GM18505 (cell line): ENCODE measurements around the gene CNTN6.

Experiments used
- ATAC-seq: cut with Tn5 transposase; IDR thresholded peaks from one replicate; pipeline ENCODE4 v1.9.1; 2021; ENCODE audit not compliant: unreplicated experiment
- POLR2A ChIP-seq: IDR thresholded peaks from 4 replicates; pipeline ENCODE4 v1.6.1; 2011; ENCODE audit warnings: borderline replicate concordance; ENCODE audit not compliant: insufficient read depth, insufficient read length; ENCODE audit errors: extremely low read depth

The CNTN6 gene

GRCh38 chr3:1200371-1200770 is 107.5 kb downstream of the CNTN6 start:
- ATAC-seq: no peak

GRCh38 chr3:1207904-1208303 is 115.1 kb downstream of the CNTN6 start:
- no peak for ATAC-seq
- no peak for TF ChIP-seq POLR2A

More at GRCh38 chr3:1200371-1200770, 107.5 kb downstream of the CNTN6 start:
- no peak for TF ChIP-seq POLR2A

DNA sequence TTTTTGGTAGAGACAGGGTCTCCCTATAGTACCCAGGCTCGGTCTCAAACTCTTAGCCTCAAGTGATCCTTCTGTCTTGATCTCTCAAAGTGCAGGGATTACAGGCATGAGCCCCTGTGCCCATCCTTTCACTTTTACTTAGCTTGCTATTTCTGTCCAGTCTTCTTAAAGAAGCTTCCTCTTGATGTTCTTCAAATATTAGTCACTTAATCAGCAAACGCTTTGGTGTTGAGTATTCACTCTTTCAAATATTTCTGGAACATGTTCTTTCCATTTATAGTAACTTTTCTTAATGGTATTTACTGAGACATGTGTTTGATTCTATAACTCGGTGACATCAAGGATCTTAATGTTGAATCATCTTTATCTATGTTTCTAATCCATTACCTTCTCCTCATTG is 122.1 kb downstream of the CNTN6 start:
- ATAC-seq: no peak
- no peak for TF ChIP-seq POLR2A

- TF ChIP-seq POLR2A: no peak
- ATAC-seq: no peak
These were observed 124.0 kb downstream of the CNTN6 start for GRCh38 chr3:1216856-1217255.

GRCh38 chr3:1227111-1227510 is 134.3 kb downstream of the CNTN6 start:
- no peak for TF ChIP-seq POLR2A
- no peak for ATAC-seq

- no peak for ATAC-seq
- TF ChIP-seq POLR2A: no peak
These were observed 135.5 kb downstream of the CNTN6 start for GRCh38 chr3:1228289-1228688.

DNA sequence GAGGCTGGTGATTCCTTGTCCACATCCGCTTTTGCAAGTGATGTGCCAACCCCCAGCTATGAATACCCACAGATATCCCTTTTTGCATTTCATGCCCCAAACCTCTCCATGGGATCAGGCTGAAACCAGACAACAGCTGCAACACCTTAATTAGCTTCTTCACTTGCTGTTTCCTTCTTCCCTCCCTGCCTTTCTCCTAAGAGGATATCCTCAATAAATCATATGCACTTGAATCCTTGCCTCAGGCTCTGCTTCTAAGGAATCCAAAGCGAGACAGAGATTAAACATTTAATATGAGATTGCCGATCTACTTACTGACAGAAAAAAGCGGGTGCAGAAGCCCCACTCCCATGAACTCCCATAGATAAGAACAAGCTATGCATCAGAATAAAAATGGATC is 138.1 kb downstream of the CNTN6 start:
- ATAC-seq: no peak
- TF ChIP-seq POLR2A: no peak

GRCh38 chr3:1232276-1232675 is 139.5 kb downstream of the CNTN6 start:
- TF ChIP-seq POLR2A: no peak
- no peak for ATAC-seq

DNA sequence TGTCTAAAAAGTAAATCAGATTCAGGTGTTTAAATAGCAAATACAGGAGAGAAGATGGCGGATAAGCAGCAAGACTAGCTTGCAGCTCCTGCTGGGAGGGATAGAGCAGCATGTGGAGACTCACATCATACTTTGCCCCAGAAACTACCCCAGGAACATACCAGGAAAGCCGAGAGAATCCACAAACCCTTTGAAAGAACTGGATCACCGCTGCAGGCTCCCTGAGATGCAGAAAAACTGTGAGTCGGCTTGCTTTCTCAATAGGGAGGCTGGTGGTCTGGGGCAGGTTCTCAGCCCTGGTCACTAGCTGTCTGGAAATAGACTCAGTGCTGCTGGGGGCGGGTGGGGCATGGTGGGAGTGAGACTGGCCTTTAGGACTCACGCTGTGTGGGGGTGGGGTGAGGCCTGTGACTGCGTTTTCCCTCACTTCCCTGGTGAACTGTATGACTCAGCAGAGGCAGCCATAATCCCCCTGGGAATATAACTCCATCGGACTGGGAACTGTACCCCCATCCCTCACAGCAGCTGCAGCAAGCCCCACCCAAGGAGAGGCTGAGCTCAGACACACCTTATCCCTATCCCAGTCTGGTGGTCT is 142.8 kb downstream of the CNTN6 start:
- no peak for TF ChIP-seq POLR2A
- no peak for ATAC-seq

GRCh38 chr3:1251282-1252060 is 158.6 kb downstream of the CNTN6 start:
- no peak for TF ChIP-seq POLR2A
- ATAC-seq: no peak

GRCh38 chr3:1252061-1252430 is 159.2 kb downstream of the CNTN6 start:
- no peak for ATAC-seq
- no peak for TF ChIP-seq POLR2A

- no peak for ATAC-seq
These were observed 169.4 kb downstream of the CNTN6 start for GRCh38 chr3:1262246-1262645.

DNA sequence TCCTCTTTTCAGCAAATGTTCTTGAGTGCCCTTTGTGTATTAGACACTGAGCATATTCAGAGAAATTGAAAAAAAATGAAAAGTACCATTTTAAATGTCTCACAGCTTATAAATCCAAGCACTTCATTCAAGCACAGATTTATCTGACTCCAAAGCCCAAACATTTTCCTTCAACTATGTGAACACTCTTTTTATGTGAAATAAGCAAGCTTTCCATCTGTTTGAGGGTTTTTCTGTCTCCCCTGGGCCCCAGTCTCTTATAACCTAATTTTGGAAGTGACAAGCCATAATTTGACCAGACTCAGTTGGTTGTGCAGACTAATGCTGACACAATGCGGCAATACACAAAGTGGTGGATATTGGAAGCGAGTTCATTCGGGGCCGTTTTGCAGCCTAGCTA is 170.3 kb downstream of the CNTN6 start:
- ATAC-seq: no peak
- TF ChIP-seq POLR2A: no peak

More at GRCh38 chr3:1262246-1262645, 169.4 kb downstream of the CNTN6 start:
- no peak for TF ChIP-seq POLR2A

DNA sequence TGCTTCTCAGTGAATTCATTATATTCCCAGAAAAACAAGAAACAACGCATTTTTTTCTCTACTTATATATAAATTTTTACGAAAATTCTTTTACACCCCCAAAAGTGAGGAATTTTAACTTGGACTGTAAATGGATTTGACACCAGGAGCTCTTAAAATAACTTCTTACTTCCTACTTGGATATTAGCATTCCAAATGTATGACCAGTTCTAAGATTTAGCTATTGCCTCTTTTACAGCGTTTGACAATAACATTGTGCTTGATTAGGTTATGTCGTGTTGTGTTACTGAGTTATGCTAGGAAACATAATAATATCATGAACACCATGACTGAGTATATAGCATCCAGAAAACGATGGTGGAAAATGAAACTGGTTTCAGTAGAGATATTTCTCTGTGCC is 177.0 kb downstream of the CNTN6 start:
- no peak for ATAC-seq
- no peak for TF ChIP-seq POLR2A
